Activated CD4-positive, alpha-beta T cell treated with anti-CD3 and anti-CD28 coated beads, Interleukin-2, amount 10 ng/mL, durations not matched to agents 7 days and 5 days (primary cell): ENCODE data around the gene MBD6. TPM values are rescaled to one million over a fixed set of nuclear protein-coding genes. Genes with fewer than 3 reads are reported as not detected.

Source experiments
- CTCF ChIA-PET: fragments of 350-600 bp; sonication (Branson Sonifier 250); formaldehyde crosslinking; loops from one replicate; lab custom pipeline; 2021; ENCODE audit warnings: antibody characterized with exemption; lab: Charles Lee
- POLR2A ChIA-PET: fragments of 350-600 bp; sonication (Branson Sonifier 250); formaldehyde crosslinking; loops from one replicate; lab custom pipeline; 2021; ENCODE audit warnings: antibody characterized with exemption; lab: Charles Lee
- DNase-seq: peaks from one replicate; pipeline ENCODE4 v3.0.0-alpha.2; 2020
- H3K27ac Mint-ChIP-seq: one replicate; pipeline ENCODE4 v1.8.0; 2021; ENCODE audit warnings: mild to moderate bottlenecking, moderate library complexity, mixed read lengths
- H3K27me3 Mint-ChIP-seq: one replicate; pipeline ENCODE4 v1.8.0; 2021; ENCODE audit warnings: mixed read lengths
- H3K36me3 Mint-ChIP-seq: one replicate; pipeline ENCODE4 v1.8.0; 2021; ENCODE audit warnings: low read depth, mixed read lengths
- H3K4me1 Mint-ChIP-seq: one replicate; pipeline ENCODE4 v1.8.0; 2021; ENCODE audit warnings: mixed read lengths
- H3K4me3 Mint-ChIP-seq: one replicate; pipeline ENCODE4 v1.8.0; 2021; ENCODE audit warnings: mild to moderate bottlenecking, moderate library complexity, mixed read lengths
- H3K9me3 Mint-ChIP-seq: one replicate; pipeline ENCODE4 v1.8.0; 2021; ENCODE audit warnings: mixed read lengths
- total RNA-seq, 2 experiments: library from RNA; stranded (reverse); gene quantifications; one replicate each; pipeline ENCODE4 v1.2.3, GENCODE V29; 2021

MBD6 gene
- total RNA-seq, 2 experiments from 2014 or later: 66.0 to 80.1 TPM

GRCh38 chr12:57536597-57536942 is 13.9 kb downstream of the MBD6 start:
- peaks cover 4% of the 10 kb centered on the region for H3K4me1 Mint-ChIP-seq
- no peaks in the 10 kb centered on the region for H3K27me3 Mint-ChIP-seq
- peak overlapping the region; percentile 10 for H3K27ac Mint-ChIP-seq
- no peak for DNase-seq
- peaks cover 38% of the 10 kb centered on the region for H3K36me3 Mint-ChIP-seq
- ChIA-PET POLR2A (interaction anchor here (0.5 kb wide), 1 partner anchor 783 kb away, joined by 4 read pairs; no protein-coding TSS in a partner anchor), CTCF (interaction anchor here (0.6 to 8.3 kb wide), 4 partner anchors 10 to 1130 kb away, joined by 3 to 70 read pairs (median 5); partner anchors contain the start of gene MBD6)
- H3K9me3 Mint-ChIP-seq: no peaks in the 10 kb centered on the region
- no peak overlapping the region for H3K4me3 Mint-ChIP-seq

- peak overlapping the region; percentile 63 for H3K27ac Mint-ChIP-seq
- no peaks in the 10 kb centered on the region for H3K27me3 Mint-ChIP-seq
- CTCF ChIA-PET: interaction anchor here (8.3 kb wide), 1 partner anchor 12 kb away, joined by 70 read pairs; the partner anchor contains the start of gene MBD6
- no peak for DNase-seq
- no peak overlapping the region for H3K4me3 Mint-ChIP-seq
- peaks cover 13% of the 10 kb centered on the region for H3K4me1 Mint-ChIP-seq
- POLR2A ChIA-PET: no interaction called here
- H3K9me3 Mint-ChIP-seq: no peaks in the 10 kb centered on the region
- peaks cover 27% of the 10 kb centered on the region for H3K36me3 Mint-ChIP-seq
Measured at GRCh38 chr12:57539134-57539768, 16.6 kb downstream of the MBD6 start.

- Mint-ChIP-seq H3K36me3 (peaks cover 27% of the 10 kb centered on the region), H3K4me3 (no peak overlapping the region), H3K4me1 (peaks cover 28% of the 10 kb centered on the region), H3K9me3 (no peaks in the 10 kb centered on the region), H3K27ac (no peak overlapping the region), H3K27me3 (no peaks in the 10 kb centered on the region)
- ChIA-PET CTCF (interaction anchor here (8.3 kb wide), 1 partner anchor 14 kb away, joined by 70 read pairs; the partner anchor contains the start of gene MBD6), POLR2A (no interaction called here)
- no peak for DNase-seq
Measured at GRCh38 chr12:57541001-57541400, 18.4 kb downstream of the MBD6 start.

GRCh38 chr12:57541717-57542116 is 19.1 kb downstream of the MBD6 start:
- POLR2A ChIA-PET: no interaction called here
- no peaks in the 10 kb centered on the region for H3K9me3 Mint-ChIP-seq
- CTCF ChIA-PET: interaction anchor here (8.3 kb wide), 1 partner anchor 15 kb away, joined by 70 read pairs; the partner anchor contains the start of gene MBD6
- H3K27me3 Mint-ChIP-seq: no peaks in the 10 kb centered on the region
- H3K4me3 Mint-ChIP-seq: no peak overlapping the region
- H3K36me3 Mint-ChIP-seq: peaks cover 27% of the 10 kb centered on the region
- peaks cover 33% of the 10 kb centered on the region for H3K4me1 Mint-ChIP-seq
- no peak for DNase-seq
- H3K27ac Mint-ChIP-seq: no peak overlapping the region

GRCh38 chr12:57543581-57543980 is 21.0 kb downstream of the MBD6 start:
- CTCF ChIA-PET: interaction anchor here (0.5 to 1.1 kb wide), 4 partner anchors 13 to 31 kb away, joined by 3 to 6 read pairs (median 4); no protein-coding TSS in a partner anchor
- H3K36me3 Mint-ChIP-seq: peaks cover 16% of the 10 kb centered on the region
- no peaks in the 10 kb centered on the region for H3K9me3 Mint-ChIP-seq
- H3K4me1 Mint-ChIP-seq: peaks cover 40% of the 10 kb centered on the region
- DNase-seq: no peak
- H3K4me3 Mint-ChIP-seq: no peak overlapping the region
- H3K27ac Mint-ChIP-seq: no peak overlapping the region
- POLR2A ChIA-PET: no interaction called here
- H3K27me3 Mint-ChIP-seq: peaks cover 2% of the 10 kb centered on the region

GRCh38 chr12:57545809-57546437 is 23.3 kb downstream of the MBD6 start:
- peak overlapping the region; percentile 92 for H3K4me3 Mint-ChIP-seq
- H3K4me1 Mint-ChIP-seq: peaks cover 51% of the 10 kb centered on the region
- H3K27me3 Mint-ChIP-seq: peaks cover 14% of the 10 kb centered on the region
- H3K27ac Mint-ChIP-seq: peak overlapping the region; percentile 93
- ChIA-PET CTCF (interaction anchor here (0.8 to 1.9 kb wide), 8 partner anchors 13 to 126 kb away, joined by 3 to 6 read pairs (median 3); partner anchors contain the start of gene GLI1), POLR2A (interaction anchor here (1.0 kb wide), 1 partner anchor 22 kb away, joined by 3 read pairs; no protein-coding TSS in a partner anchor)
- H3K9me3 Mint-ChIP-seq: no peaks in the 10 kb centered on the region
- no peak for DNase-seq
- peaks cover 16% of the 10 kb centered on the region for H3K36me3 Mint-ChIP-seq

- Mint-ChIP-seq H3K9me3 (no peaks in the 10 kb centered on the region), H3K36me3 (peaks cover 12% of the 10 kb centered on the region), H3K27me3 (peaks cover 14% of the 10 kb centered on the region), H3K27ac (peak within 1 kb of the TSS; percentile 93), H3K4me1 (peaks cover 51% of the 10 kb centered on the region), H3K4me3 (peak within 1 kb of the TSS; percentile 92)
- DNase-seq: peak; percentile 97
- POLR2A ChIA-PET: interaction anchor here (1.0 kb wide), 1 partner anchor 23 kb away, joined by 3 read pairs; no protein-coding TSS in a partner anchor
- CTCF ChIA-PET: interaction anchor here (0.8 to 1.9 kb wide), 9 partner anchors 15 to 125 kb away, joined by 3 to 6 read pairs (median 3); partner anchors contain the start of gene GLI1
Measured at GRCh38 chr12:57546438-57547287, 24.0 kb downstream of the MBD6 start, which contains the start of gene DCTN2. DCTN2 (minus strand) TSS chr12:57547192; CDS start chr12:57547063, 129 bp downstream.

- H3K4me3 Mint-ChIP-seq: peak overlapping the region; percentile 92
- peaks cover 14% of the 10 kb centered on the region for H3K27me3 Mint-ChIP-seq
- DNase-seq: no peak
- H3K36me3 Mint-ChIP-seq: peaks cover 9% of the 10 kb centered on the region
- peaks cover 51% of the 10 kb centered on the region for H3K4me1 Mint-ChIP-seq
- peak overlapping the region; percentile 93 for H3K27ac Mint-ChIP-seq
- ChIA-PET POLR2A (interaction anchor here (1.0 kb wide), 1 partner anchor 23 kb away, joined by 3 read pairs; no protein-coding TSS in a partner anchor), CTCF (interaction anchor here (1.0 to 1.3 kb wide), 4 partner anchors 17 to 73 kb away, joined by 3 read pairs; no protein-coding TSS in a partner anchor)
- H3K9me3 Mint-ChIP-seq: no peaks in the 10 kb centered on the region
Measured at GRCh38 chr12:57547288-57548012, 24.8 kb downstream of the MBD6 start.

- CTCF ChIA-PET: no interaction called here
- POLR2A ChIA-PET: no interaction called here
- peaks cover 9% of the 10 kb centered on the region for H3K36me3 Mint-ChIP-seq
- no peaks in the 10 kb centered on the region for H3K9me3 Mint-ChIP-seq
- peaks cover 14% of the 10 kb centered on the region for H3K27me3 Mint-ChIP-seq
- H3K4me3 Mint-ChIP-seq: peak overlapping the region; percentile 92
- DNase-seq: no peak
- H3K27ac Mint-ChIP-seq: no peak overlapping the region
- H3K4me1 Mint-ChIP-seq: peaks cover 51% of the 10 kb centered on the region
Measured at GRCh38 chr12:57548013-57548315, 25.3 kb downstream of the MBD6 start.

GRCh38 chr12:57548488-57548887 is 25.9 kb downstream of the MBD6 start:
- no peak for DNase-seq
- peaks cover 49% of the 10 kb centered on the region for H3K4me1 Mint-ChIP-seq
- H3K4me3 Mint-ChIP-seq: no peak overlapping the region
- no peak overlapping the region for H3K27ac Mint-ChIP-seq
- peaks cover 14% of the 10 kb centered on the region for H3K27me3 Mint-ChIP-seq
- CTCF ChIA-PET: interaction anchor here (0.6 kb wide), 1 partner anchor 82 kb away, joined by 4 read pairs; no protein-coding TSS in a partner anchor
- no peaks in the 10 kb centered on the region for H3K9me3 Mint-ChIP-seq
- POLR2A ChIA-PET: no interaction called here
- H3K36me3 Mint-ChIP-seq: peaks cover 9% of the 10 kb centered on the region

- H3K4me3 Mint-ChIP-seq: peak overlapping the region; percentile 56
- peaks cover 14% of the 10 kb centered on the region for H3K27me3 Mint-ChIP-seq
- H3K9me3 Mint-ChIP-seq: no peaks in the 10 kb centered on the region
- H3K36me3 Mint-ChIP-seq: peaks cover 9% of the 10 kb centered on the region
- POLR2A ChIA-PET: no interaction called here
- DNase-seq: no peak
- CTCF ChIA-PET: interaction anchor here (0.6 kb wide), 1 partner anchor 81 kb away, joined by 4 read pairs; no protein-coding TSS in a partner anchor
- H3K27ac Mint-ChIP-seq: no peak overlapping the region
- peaks cover 42% of the 10 kb centered on the region for H3K4me1 Mint-ChIP-seq
Measured at GRCh38 chr12:57549203-57549908, 26.7 kb downstream of the MBD6 start.
